Panc1 (cell line): ENCODE data around the gene EPS8L2. TPM values are rescaled to one million over a fixed set of nuclear protein-coding genes. Genes with fewer than 3 reads are reported as not detected.

ENCODE experiments used
- ATAC-seq: fragments of 200-7000 bp; cut with Tn5 transposase; 2 replicates; pipeline ENCODE4 v1.9.1; 2020; ENCODE audit warnings: mild to moderate bottlenecking, moderate library complexity
- BruUV-seq: library from RNA; stranded (reverse); fragments of 400-500 nt; replicated peaks from 2 replicates; lab custom pipeline; 2021; lab: Mats Ljungman, UMichigan
- CTCF ChIA-PET: fragments of 300-600 bp; sonication (Branson Sonifier 250); formaldehyde crosslinking; loops from one replicate; lab custom pipeline; 2022; ENCODE audit warnings: antibody characterized with exemption; lab: Charles Lee
- POLR2A ChIA-PET: fragments of 300-600 bp; sonication (Branson Sonifier 250); formaldehyde crosslinking; loops from one replicate; lab custom pipeline; 2022; ENCODE audit warnings: antibody characterized with exemption; lab: Charles Lee
- DNase-seq: peaks from one replicate; pipeline ENCODE4 v3.0.0-alpha.2; 2010; ENCODE audit warnings: low read depth, low spot score
- H3K27ac ChIP-seq: 2 replicates; pipeline ENCODE4 v1.5.1; 2011; ENCODE audit warnings: mild to moderate bottlenecking, low read length, inconsistent platforms
- H3K27me3 ChIP-seq: fragments of 200-500 bp; sonication (Bioruptor generic); 2 replicates; pipeline ENCODE4 v1.6.0; 2014; ENCODE audit warnings: low read length, inconsistent platforms; ENCODE audit not compliant: control insufficient read depth, insufficient read depth
- H3K36me3 ChIP-seq: fragments of 200-500 bp; sonication (Bioruptor generic); 2 replicates; pipeline ENCODE4 v1.5.1; 2014; ENCODE audit warnings: inconsistent platforms, mild to moderate bottlenecking, low read length, moderate library complexity; ENCODE audit not compliant: control insufficient read depth, insufficient read depth
- H3K4me1 ChIP-seq: 2 replicates; pipeline ENCODE4 v1.5.1; 2011; ENCODE audit warnings: inconsistent platforms, mild to moderate bottlenecking, low read length, moderate library complexity; ENCODE audit not compliant: control insufficient read depth, insufficient read depth
- H3K4me3 ChIP-seq, 2 experiments: 2 replicates each; pipeline ENCODE4 v1.5.1; 2011 to 2012; ENCODE audit warnings: low read depth in 2 of 2, low read length in 2 of 2, mild to moderate bottlenecking in 2 of 2, inconsistent platforms in 1 of 2, moderate library complexity in 1 of 2
- H3K9me3 ChIP-seq: fragments of 200-500 bp; sonication (Bioruptor generic); 2 replicates; pipeline ENCODE4 v1.5.1; 2014; ENCODE audit warnings: low read depth, mild to moderate bottlenecking, inconsistent platforms, low read length, moderate library complexity; ENCODE audit not compliant: control insufficient read depth, insufficient read depth
- CTCF ChIP-seq: fragments of 450-650 bp; IDR thresholded peaks from 2 replicates; pipeline ENCODE4 v1.5.1; 2017; ENCODE audit warnings: mild to moderate bottlenecking
- POLR2AphosphoS5 ChIP-seq: IDR thresholded peaks from 2 replicates; pipeline ENCODE4 v1.6.1; 2012; ENCODE audit warnings: mild to moderate bottlenecking, low read depth, low read length, moderate library complexity
- REST ChIP-seq, 2 experiments: IDR thresholded peaks; 2 replicates each; pipeline ENCODE4 v1.6.1; 2011 to 2012; ENCODE audit warnings: low read depth in 2 of 2, control low read depth in 1 of 2, low read length in 1 of 2, mild to moderate bottlenecking in 1 of 2, moderate library complexity in 1 of 2; ENCODE audit not compliant: insufficient read depth in 1 of 2
- SIN3A ChIP-seq: IDR thresholded peaks from 2 replicates; pipeline ENCODE4 v1.6.1; 2012; ENCODE audit warnings: low read depth, mild to moderate bottlenecking, low read length, moderate library complexity, borderline replicate concordance; ENCODE audit not compliant: insufficient read depth
- TCF7L2 ChIP-seq: IDR thresholded peaks from 2 replicates; pipeline ENCODE4 v1.6.1; 2011; ENCODE audit warnings: mild to moderate bottlenecking, low read depth, low read length, inconsistent platforms
- in situ Hi-C: cut with HindIII; loops from 2 replicates; pipeline ENCODE4 v1.10.0; 2016; ENCODE audit warnings: low sequenced_read_pairs, low pct_unique_long_range_greater_than_20kb
- intact Hi-C: fragments of 100-400 bp; cut with micrococcal nuclease; formaldehyde crosslinking; loops from one replicate; pipeline ENCODE4 v1.10.0; 2022; ENCODE audit not compliant: unreplicated experiment
- total RNA-seq: library from RNA; stranded (reverse); gene quantifications from one replicate; pipeline ENCODE4 v1.2.1, GENCODE V29; 2021; ENCODE audit not compliant: unreplicated experiment

EPS8L2 gene
- total RNA-seq, 1 experiment from 2014 or later = 256 TPM

- TF ChIP-seq CTCF (no peak), TCF7L2 (no peak), REST (IDR thresholded peaks at IDR 0.05; ENCODE audit: insufficient read depth in 1 of 2, low read depth in 2 of 2, low read length in 1 of 2) (no peak), POLR2AphosphoS5 (peak; percentile 77; the same call in 1 of the 2 replicates), SIN3A (peak; percentile 30; the same call in 1 of the 2 replicates)
- H3K9me3 ChIP-seq = no peaks in the 10 kb centered on the region
- H3K27ac ChIP-seq = peak within 1 kb of the TSS; percentile 96
- peak; percentile 88 for DNase-seq
- H3K4me3 ChIP-seq = peak within 1 kb of the TSS; percentile 75 to 78
- TSS peak; percentile 80 for BruUV-seq
- CTCF ChIA-PET = interaction anchor here (0.6 to 2.1 kb wide), 6 partner anchors 9 to 136 kb away, joined by 4 to 12 read pairs (median 8); no protein-coding TSS in a partner anchor
- in situ Hi-C loops (no loop called here), intact Hi-C loops (loop anchor here (1.0 to 2.0 kb wide), 2 partner anchors 28 to 69 kb away; no protein-coding TSS in a partner anchor)
- POLR2A ChIA-PET = interaction anchor here (0.5 to 1.1 kb wide), 9 partner anchors 9 to 247 kb away, joined by 3 to 11 read pairs (median 4); partner anchors contain the start of gene IRF7
- H3K4me1 ChIP-seq = peaks cover 55% of the 10 kb centered on the region
- no peaks in the 10 kb centered on the region for H3K36me3 ChIP-seq
- no peaks in the 10 kb centered on the region for H3K27me3 ChIP-seq
- peak; percentile 86 for ATAC-seq
Observed at GRCh38 chr11:695538-696248, 10.3 kb upstream of the EPS8L2 start, which contains the start of gene TMEM80. TMEM80 (plus strand) TSS chr11:695816; CDS start chr11:695828, 12 bp downstream.

GRCh38 chr11:696955-697491, 9.0 kb upstream of the EPS8L2 start:
- no peaks in the 10 kb centered on the region for H3K27me3 ChIP-seq
- in situ Hi-C loops (no loop called here), intact Hi-C loops (loop anchor here (1.0 to 2.0 kb wide), 2 partner anchors 26 to 68 kb away; no protein-coding TSS in a partner anchor)
- TF ChIP-seq REST (IDR thresholded peaks at IDR 0.05; ENCODE audit: insufficient read depth in 1 of 2, low read depth in 2 of 2, low read length in 1 of 2) (no peak), POLR2AphosphoS5 (no peak; the same call in 1 of the 2 replicates), CTCF (no peak), SIN3A (no peak), TCF7L2 (no peak)
- ChIA-PET CTCF (interaction anchor here (0.7 to 2.1 kb wide), 7 partner anchors 8 to 711 kb away, joined by 3 to 7 read pairs (median 5); no protein-coding TSS in a partner anchor), POLR2A (interaction anchor here (0.5 to 0.7 kb wide), 4 partner anchors 10 to 175 kb away, joined by 3 to 8 read pairs (median 4); no protein-coding TSS in a partner anchor)
- no peaks in the 10 kb centered on the region for H3K36me3 ChIP-seq
- peak overlapping the region; percentile 75 to 78 for H3K4me3 ChIP-seq
- H3K4me1 ChIP-seq = peaks cover 46% of the 10 kb centered on the region
- H3K9me3 ChIP-seq = no peaks in the 10 kb centered on the region
- ATAC-seq = no peak
- DNase-seq = no peak
- BruUV-seq = no TSS peak
- H3K27ac ChIP-seq = peak overlapping the region; percentile 96
